ENCODE measurements around the gene KRT86. TPM values are rescaled to one million over a fixed set of nuclear protein-coding genes. Genes with fewer than 3 reads are reported as not detected.

KRT86 gene
- total RNA-seq, 2 experiments from 2014 or later: 0.14 TPM; not detected in 1

DNA sequence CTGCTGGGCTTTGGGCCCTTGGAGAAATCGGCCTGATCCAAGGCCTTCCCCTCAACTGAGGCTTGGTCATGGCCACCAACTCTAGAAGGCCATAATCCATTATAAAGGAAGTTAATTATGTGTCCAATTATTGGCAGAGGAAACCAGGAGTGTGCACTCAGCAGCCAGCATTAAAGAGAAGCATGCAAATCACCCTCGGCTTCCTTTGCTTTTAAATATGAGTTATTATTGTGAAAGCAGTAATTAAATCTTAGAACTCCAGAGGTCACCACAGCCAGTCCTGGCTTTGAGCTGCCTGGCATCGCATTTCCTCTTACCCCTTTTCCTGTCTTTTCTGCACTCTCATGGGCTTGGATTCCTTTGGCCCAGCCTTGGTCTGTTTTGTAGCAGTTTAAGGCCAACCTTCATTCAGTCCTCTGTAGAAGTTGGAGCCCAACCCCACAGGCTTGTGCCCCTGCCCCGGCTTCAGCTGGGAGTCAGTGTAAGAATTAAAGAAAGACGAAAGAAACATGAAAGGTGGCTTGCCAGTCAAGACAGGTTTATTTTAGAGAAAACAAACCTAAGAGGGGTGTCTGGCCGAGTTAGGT, 14.7 kb upstream of the KRT86 start:
- Mint-ChIP-seq H3K4me3 (peak overlapping the region; percentile 64), H3K36me3 (peaks cover 8% of the 10 kb centered on the region), H3K27me3 (peaks cover 63% of the 10 kb centered on the region), H3K4me1 (peaks cover 29% of the 10 kb centered on the region), H3K27ac (peak overlapping the region; percentile 73), H3K9me3 (no peaks in the 10 kb centered on the region)
- POLR2A ChIA-PET: interaction anchor here (0.8 to 1.3 kb wide), 3 partner anchors 15 to 27 kb away, joined by 3 to 4 read pairs (median 3); no protein-coding TSS in a partner anchor
- ATAC-seq (ENCODE audit: low read depth): peak; percentile 29
- no peak for DNase-seq

DNA sequence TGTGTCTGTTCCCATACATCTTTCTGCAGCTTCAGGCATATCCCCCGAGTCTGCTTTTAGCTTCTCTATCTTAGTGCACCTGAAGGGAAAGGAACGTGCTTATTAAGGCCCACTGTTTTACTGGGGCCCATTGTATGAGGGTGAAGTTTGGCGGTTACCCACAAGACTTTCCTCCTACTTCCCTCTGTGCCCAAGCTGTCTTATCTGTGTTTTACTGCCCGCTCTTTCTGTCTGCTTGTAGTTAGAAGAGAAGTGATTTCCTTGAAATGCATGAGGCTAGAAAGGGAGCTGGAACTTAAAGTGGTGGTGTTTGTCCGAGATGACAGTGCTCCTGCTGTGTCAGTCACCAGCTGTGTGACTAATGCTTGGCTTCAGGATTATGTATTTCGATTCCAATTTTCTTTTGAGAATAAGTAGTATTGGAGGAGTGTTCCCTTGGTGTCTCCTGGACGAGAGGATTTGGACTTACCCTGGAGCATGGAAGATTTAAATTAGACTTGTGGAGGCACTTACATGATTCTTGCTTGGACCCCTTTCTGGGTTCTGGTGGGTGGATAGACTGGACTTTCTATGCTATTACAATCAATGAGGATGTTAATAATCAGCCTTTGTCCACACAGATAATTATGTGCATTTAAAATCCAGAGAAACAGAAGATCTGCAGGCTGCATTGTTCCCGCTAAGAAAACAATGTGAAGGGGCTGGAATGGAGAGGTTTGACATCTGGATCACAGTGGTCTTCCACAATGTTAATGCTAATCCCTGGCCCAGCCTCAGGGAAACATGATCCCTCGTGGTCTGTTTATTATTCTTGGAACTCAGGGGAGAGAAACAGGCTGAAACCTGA, 13.9 kb upstream of the KRT86 start:
- DNase-seq: no peak
- ATAC-seq (ENCODE audit: low read depth): no peak
- Mint-ChIP-seq H3K36me3 (peaks cover 8% of the 10 kb centered on the region), H3K4me1 (peaks cover 28% of the 10 kb centered on the region), H3K4me3 (peak overlapping the region; percentile 64), H3K27me3 (peaks cover 58% of the 10 kb centered on the region), H3K27ac (peak overlapping the region; percentile 73), H3K9me3 (no peaks in the 10 kb centered on the region)
- POLR2A ChIA-PET: interaction anchor here (0.8 to 1.1 kb wide), 2 partner anchors 16 to 26 kb away, joined by 3 read pairs; no protein-coding TSS in a partner anchor

DNA sequence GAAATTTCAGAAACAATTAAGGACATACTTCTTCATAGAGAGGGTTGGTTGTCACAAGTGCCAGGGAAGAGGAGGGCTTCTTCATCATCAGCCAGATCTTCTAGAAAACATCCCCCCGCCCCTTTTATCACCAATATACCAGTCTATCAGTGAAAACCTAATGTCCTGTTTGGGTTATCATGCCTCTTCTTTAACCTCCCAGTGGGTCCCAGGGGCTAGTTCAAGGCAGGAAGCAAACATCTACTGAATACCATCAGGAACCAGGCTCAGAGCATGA, 13.3 kb upstream of the KRT86 start:
- POLR2A ChIA-PET: no interaction called here
- Mint-ChIP-seq H3K4me1 (peaks cover 28% of the 10 kb centered on the region), H3K9me3 (no peaks in the 10 kb centered on the region), H3K4me3 (no peak overlapping the region), H3K27me3 (peaks cover 56% of the 10 kb centered on the region), H3K27ac (no peak overlapping the region), H3K36me3 (peaks cover 8% of the 10 kb centered on the region)
- DNase-seq: no peak
- ATAC-seq (ENCODE audit: low read depth): no peak

DNA sequence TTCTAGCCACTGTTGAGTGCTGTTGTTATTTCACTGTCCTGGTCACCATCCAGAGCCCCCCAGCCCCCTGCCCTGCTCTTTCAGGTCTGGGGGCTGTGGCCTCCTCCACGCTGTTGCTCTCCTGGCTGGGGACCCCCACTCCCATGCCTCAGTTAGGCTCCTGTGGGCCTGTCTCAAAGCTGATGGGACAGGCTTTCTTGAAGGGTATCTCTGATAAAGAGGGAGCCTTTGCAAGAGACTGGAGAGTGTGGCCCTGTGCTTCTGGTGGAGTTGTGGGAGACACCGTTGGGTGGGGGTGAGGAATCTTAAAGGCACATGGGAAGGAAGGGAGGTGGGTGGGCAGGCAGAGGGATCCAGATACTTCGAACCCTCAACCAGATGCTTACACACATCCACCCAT, 12.2 kb upstream of the KRT86 start:
- ATAC-seq (ENCODE audit: low read depth): no peak
- peaks cover 45% of the 10 kb centered on the region for H3K27me3 Mint-ChIP-seq

DNA sequence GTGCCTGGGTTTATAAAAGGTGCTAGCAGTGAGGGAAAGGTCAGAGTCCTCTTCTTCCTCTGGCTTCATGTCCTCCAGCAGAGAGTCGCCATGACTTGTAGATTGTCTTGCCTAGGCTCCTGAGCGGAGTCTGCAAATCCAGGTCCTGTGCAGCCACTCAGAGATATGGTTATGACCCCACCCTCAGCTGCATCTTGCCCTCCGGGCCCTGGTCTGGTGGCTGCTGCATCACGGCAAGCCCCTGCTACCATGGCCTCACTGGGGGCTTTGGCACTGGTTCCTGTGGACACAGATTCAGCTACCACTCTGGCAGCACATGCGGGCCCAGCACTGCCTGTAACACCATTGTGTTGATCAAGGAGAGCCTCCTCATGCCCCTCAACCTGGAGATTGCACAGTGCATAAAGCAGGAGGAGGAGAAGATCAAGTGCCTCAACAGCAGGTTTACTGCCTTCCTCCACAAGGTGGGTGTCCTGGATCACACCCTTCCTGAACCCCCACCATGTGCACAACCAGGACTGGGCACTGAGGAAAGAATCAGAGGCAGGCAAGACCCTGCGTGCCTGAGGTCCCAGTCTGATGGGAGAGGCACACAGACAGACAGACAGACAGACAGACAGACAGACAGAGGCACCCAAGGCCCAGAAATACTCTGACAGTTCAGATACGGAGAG, 10.5 kb upstream of the KRT86 start:
- DNase-seq (no peak), ATAC-seq (ENCODE audit: low read depth) (no peak)
- H3K27ac Mint-ChIP-seq: no peak overlapping the region
- no peaks in the 10 kb centered on the region for H3K9me3 Mint-ChIP-seq
- POLR2A ChIA-PET: no interaction called here
- peaks cover 31% of the 10 kb centered on the region for H3K4me1 Mint-ChIP-seq
- H3K27me3 Mint-ChIP-seq: peaks cover 42% of the 10 kb centered on the region
- no peak overlapping the region for H3K4me3 Mint-ChIP-seq
- peaks cover 2% of the 10 kb centered on the region for H3K36me3 Mint-ChIP-seq

More for the DNA sequence above, 12.2 kb upstream of the KRT86 start:
- POLR2A ChIA-PET: interaction anchor here (1.2 kb wide), 1 partner anchor 11 kb away, joined by 6 read pairs; no protein-coding TSS in a partner anchor
- no peak overlapping the region for H3K27ac Mint-ChIP-seq
- DNase-seq: no peak
- no peaks in the 10 kb centered on the region for H3K9me3 Mint-ChIP-seq
- peaks cover 26% of the 10 kb centered on the region for H3K4me1 Mint-ChIP-seq
- H3K4me3 Mint-ChIP-seq: no peak overlapping the region
- peaks cover 2% of the 10 kb centered on the region for H3K36me3 Mint-ChIP-seq

DNA sequence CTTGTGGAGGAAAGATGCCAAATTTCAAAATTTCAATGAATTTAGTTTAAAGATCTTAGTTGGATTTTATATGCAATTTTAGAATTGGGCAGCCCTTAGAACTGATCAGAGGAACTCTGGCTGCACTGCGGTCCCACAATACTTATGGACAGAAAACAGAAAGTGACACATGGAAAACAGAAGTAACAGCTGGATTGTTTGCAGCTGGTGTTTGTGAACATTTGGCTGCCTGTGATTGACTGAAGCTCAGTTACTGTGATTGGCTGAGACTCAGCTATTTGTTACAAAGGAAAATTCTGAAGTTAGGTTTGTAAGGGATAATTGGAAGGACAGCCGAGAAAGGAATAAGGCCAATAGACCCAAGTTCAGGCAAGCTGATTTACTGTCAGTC, 10.0 kb upstream of the KRT86 start:
- Mint-ChIP-seq H3K27ac (no peak overlapping the region), H3K4me1 (peaks cover 27% of the 10 kb centered on the region), H3K9me3 (no peaks in the 10 kb centered on the region), H3K36me3 (peaks cover 2% of the 10 kb centered on the region), H3K27me3 (peaks cover 40% of the 10 kb centered on the region), H3K4me3 (no peak overlapping the region)
- ATAC-seq (ENCODE audit: low read depth): no peak
- POLR2A ChIA-PET: interaction anchor here (1.3 to 1.4 kb wide), 2 partner anchors 13 to 15 kb away, joined by 3 read pairs; no protein-coding TSS in a partner anchor
- DNase-seq: no peak

DNA sequence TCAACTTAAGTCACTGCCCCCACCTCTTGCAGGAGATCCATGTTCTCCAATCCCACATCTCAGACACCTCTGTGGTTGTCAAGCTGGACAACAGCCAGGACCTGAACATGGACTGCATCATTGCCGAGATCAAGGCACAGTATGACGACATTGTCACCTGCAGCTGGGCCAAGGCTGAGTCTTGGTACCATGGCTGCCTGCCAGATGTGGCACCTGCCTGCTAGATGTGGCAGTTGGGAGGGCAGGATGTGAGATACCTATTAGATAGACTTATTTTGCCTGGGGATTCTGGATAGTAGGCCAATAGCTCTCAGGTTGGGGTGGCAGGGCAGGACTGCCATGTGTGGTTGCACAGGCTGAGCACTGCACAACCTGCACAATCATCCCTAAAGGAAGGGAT, 7.9 kb upstream of the KRT86 start:
- no peak overlapping the region for H3K27ac Mint-ChIP-seq
- POLR2A ChIA-PET: no interaction called here
- no peaks in the 10 kb centered on the region for H3K36me3 Mint-ChIP-seq
- DNase-seq (no peak), ATAC-seq (ENCODE audit: low read depth) (no peak)
- no peaks in the 10 kb centered on the region for H3K9me3 Mint-ChIP-seq
- H3K4me1 Mint-ChIP-seq: peaks cover 7% of the 10 kb centered on the region
- H3K4me3 Mint-ChIP-seq: no peak overlapping the region
- H3K27me3 Mint-ChIP-seq: peaks cover 40% of the 10 kb centered on the region

DNA sequence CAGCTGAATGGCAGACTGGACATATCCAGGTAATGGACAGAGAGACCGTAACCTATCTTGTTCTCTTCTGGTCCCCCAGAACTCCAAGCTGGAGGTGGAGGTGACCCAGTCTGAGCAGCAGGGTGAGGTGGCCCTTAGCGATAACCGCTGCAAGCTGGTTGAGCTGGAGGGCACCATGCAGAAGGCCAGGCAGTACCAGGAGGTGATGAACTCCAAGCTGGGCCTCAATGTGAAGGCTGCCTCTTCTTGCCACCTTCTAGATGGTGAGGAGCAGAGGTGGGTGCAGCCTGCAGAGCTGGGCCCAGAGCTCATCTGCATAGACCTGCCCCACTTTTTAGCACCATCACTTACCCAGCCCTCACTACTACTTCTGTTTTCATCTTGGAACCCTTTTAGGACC, 7.2 kb upstream of the KRT86 start:
- Mint-ChIP-seq H3K36me3 (no peaks in the 10 kb centered on the region), H3K4me1 (peaks cover 5% of the 10 kb centered on the region), H3K4me3 (no peak overlapping the region), H3K27me3 (peaks cover 42% of the 10 kb centered on the region), H3K9me3 (no peaks in the 10 kb centered on the region), H3K27ac (no peak overlapping the region)
- POLR2A ChIA-PET: no interaction called here
- DNase-seq (no peak), ATAC-seq (ENCODE audit: low read depth) (no peak)

DNA sequence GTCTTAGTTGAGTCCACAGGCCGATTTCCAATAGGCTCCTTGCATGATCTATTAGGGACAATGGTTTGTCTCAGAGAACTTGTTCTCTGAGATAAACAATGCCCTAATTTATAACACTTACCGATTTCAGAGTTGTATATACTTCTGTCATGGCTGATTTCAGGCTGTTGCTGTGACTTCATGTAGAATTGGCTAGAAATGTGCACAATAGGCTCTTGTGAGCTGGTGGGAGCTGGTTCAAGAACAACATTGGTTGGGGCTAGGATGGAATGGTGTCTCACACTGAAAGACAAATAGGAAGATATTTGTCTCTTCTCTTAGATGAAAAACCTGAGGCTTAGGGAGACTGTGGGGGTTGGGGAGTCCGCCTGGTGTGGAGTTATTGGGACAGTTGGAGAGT, 6.7 kb upstream of the KRT86 start:
- DNase-seq: no peak
- POLR2A ChIA-PET: no interaction called here
- ATAC-seq (ENCODE audit: low read depth): no peak

DNA sequence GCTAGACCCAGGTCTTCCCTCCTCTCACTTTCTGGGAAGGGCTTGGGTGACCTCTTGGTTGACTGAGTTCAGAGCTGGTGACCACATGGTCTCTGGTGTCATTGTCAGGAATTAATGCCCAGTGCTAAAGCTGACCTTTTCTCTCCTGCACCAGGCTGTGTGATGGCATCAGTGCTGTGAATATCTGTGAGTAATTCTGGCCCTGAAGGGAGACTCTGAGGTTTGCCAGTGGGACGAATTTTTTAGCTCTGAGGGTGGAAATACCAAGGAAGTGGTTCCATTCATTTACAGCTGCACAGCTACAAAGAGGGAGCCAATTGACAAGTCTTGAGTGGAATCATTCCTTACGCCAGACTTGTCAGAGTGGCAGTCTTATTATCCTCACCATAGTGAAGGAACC, 6.2 kb upstream of the KRT86 start:
- ATAC-seq (ENCODE audit: low read depth) (no peak), DNase-seq (no peak)
- Mint-ChIP-seq H3K36me3 (no peaks in the 10 kb centered on the region), H3K9me3 (no peaks in the 10 kb centered on the region), H3K4me1 (peaks cover 5% of the 10 kb centered on the region), H3K4me3 (no peak overlapping the region), H3K27me3 (peaks cover 48% of the 10 kb centered on the region), H3K27ac (no peak overlapping the region)
- POLR2A ChIA-PET: no interaction called here

More for the DNA sequence above, 6.7 kb upstream of the KRT86 start:
- H3K36me3 Mint-ChIP-seq: no peaks in the 10 kb centered on the region
- H3K4me1 Mint-ChIP-seq: peaks cover 5% of the 10 kb centered on the region
- no peak overlapping the region for H3K27ac Mint-ChIP-seq
- peaks cover 45% of the 10 kb centered on the region for H3K27me3 Mint-ChIP-seq
- no peaks in the 10 kb centered on the region for H3K9me3 Mint-ChIP-seq
- H3K4me3 Mint-ChIP-seq: no peak overlapping the region

DNA sequence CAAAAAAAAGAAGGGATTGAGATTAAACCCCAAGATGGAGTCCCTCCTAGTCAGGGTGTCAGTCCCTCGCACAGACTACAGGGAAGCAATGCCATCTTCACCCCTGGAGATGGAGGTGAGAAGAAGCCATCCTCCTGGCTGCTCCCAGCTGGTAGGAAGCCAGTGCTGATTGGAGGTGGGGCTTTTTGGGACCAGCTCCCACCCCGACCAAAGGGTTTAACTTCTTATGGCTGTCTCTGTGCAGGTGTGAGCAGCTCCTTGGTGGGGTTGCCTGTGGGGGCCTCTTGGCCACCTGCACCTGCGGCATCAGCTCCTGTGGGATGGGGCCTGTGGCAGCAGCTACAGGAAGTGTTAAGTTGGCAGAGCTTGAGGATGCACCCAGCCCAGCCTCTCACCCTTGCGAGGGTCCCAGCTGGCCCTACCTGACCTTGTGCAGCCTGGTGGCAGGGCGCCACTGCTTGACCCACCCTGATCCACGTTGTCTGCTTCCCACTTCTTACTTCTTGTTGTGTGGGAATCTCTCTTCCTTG, 3.8 kb upstream of the KRT86 start:
- Mint-ChIP-seq H3K27me3 (peaks cover 61% of the 10 kb centered on the region), H3K27ac (no peak overlapping the region), H3K36me3 (no peaks in the 10 kb centered on the region), H3K9me3 (no peaks in the 10 kb centered on the region), H3K4me3 (no peak overlapping the region), H3K4me1 (peaks cover 5% of the 10 kb centered on the region)
- DNase-seq (no peak), ATAC-seq (ENCODE audit: low read depth) (no peak)
- POLR2A ChIA-PET: no interaction called here

DNA sequence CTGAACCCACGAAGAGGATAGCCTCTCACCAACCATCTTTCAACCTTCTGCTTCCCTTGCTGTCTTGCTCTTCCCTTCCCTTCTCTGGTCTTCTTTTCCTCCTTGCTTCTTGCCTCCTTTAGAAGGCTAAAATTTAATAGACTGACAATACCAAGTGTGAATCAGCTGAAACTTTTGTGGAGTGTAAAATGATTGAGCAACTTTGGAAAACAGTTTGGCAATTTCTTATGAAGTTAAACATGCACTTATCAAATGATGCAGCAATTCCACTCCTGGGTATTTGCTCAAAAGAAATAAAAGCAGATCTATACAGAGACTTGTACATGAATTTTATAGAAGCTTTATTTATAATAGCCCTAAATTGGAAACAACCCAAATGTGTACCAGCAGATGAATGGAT, 3.3 kb upstream of the KRT86 start:
- ATAC-seq (ENCODE audit: low read depth): no peak

DNA sequence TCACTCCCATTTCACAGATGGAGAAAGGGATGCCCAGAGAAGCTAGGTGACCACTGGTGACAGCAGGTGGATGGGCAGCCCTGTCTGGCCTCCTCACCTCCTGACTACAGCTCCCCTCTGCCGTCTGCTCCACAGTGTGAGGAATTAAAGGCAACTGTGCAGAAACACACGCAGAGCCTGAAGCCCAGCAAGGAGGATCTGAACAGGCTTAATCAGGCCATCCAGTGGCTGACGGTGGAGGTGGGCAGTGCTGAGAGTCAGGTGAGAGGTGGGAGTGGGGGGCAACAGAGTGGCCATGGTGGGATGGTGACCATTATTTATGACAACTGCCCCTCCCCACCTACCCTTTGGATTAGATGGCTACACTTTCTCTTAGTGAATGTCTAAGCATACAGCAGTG, 1.2 kb downstream of the KRT86 start:
- no peak overlapping the region for H3K27ac Mint-ChIP-seq
- DNase-seq: no peak
- no peaks in the 10 kb centered on the region for H3K36me3 Mint-ChIP-seq
- no peak for ATAC-seq (ENCODE audit: low read depth)
- peaks cover 54% of the 10 kb centered on the region for H3K27me3 Mint-ChIP-seq
- H3K9me3 Mint-ChIP-seq: no peaks in the 10 kb centered on the region
- POLR2A ChIA-PET: no interaction called here
- peaks cover 5% of the 10 kb centered on the region for H3K4me1 Mint-ChIP-seq
- no peak overlapping the region for H3K4me3 Mint-ChIP-seq

More for the DNA sequence above, 3.3 kb upstream of the KRT86 start:
- no peaks in the 10 kb centered on the region for H3K36me3 Mint-ChIP-seq
- DNase-seq: no peak
- POLR2A ChIA-PET: no interaction called here
- no peak overlapping the region for H3K27ac Mint-ChIP-seq
- H3K4me1 Mint-ChIP-seq: peaks cover 5% of the 10 kb centered on the region
- H3K27me3 Mint-ChIP-seq: peaks cover 60% of the 10 kb centered on the region
- H3K9me3 Mint-ChIP-seq: no peaks in the 10 kb centered on the region
- H3K4me3 Mint-ChIP-seq: no peak overlapping the region

Data from activated naive CD8-positive, alpha-beta T cell treated with anti-CD3 and anti-CD28 coated beads, Interleukin-2, amount 10 ng/mL, durations not matched to agents 7 days and 5 days (primary cell).